H9 (cell line): ENCODE measurements around the gene VAV1. TPM values are rescaled to one million over a fixed set of nuclear protein-coding genes. Genes with fewer than 3 reads are reported as not detected.

Source experiments
- DNase-seq: peaks from one replicate; pipeline ENCODE4 v3.0.0-alpha.2; 2017
- H2AFZ ChIP-seq: one replicate; pipeline ENCODE4 v1.6.1; 2013; ENCODE audit warnings: mild to moderate bottlenecking, low read length, control low read depth, moderate library complexity
- H2AK5ac ChIP-seq: 2 replicates; pipeline ENCODE4 v1.6.1; 2013; ENCODE audit warnings: low read length, control low read depth, mixed read lengths; ENCODE audit not compliant: insufficient read length
- H2BK120ac ChIP-seq: one replicate; pipeline ENCODE4 v1.6.1; 2013; ENCODE audit warnings: low read depth, mild to moderate bottlenecking, low read length, control low read depth, inconsistent platforms; ENCODE audit not compliant: poor library complexity, severe bottlenecking
- H2BK12ac ChIP-seq: 2 replicates; pipeline ENCODE4 v1.6.1; 2013; ENCODE audit warnings: low read length, control low read depth, mixed read lengths, low read depth; ENCODE audit not compliant: insufficient read length
- H2BK15ac ChIP-seq: 2 replicates; pipeline ENCODE4 v1.6.1; 2013; ENCODE audit warnings: low read depth, low read length, control low read depth
- H2BK20ac ChIP-seq: one replicate; pipeline ENCODE4 v1.6.1; 2013; ENCODE audit warnings: low read depth, mild to moderate bottlenecking, low read length, control low read depth, inconsistent platforms; ENCODE audit not compliant: poor library complexity, severe bottlenecking
- H2BK5ac ChIP-seq: 2 replicates; pipeline ENCODE4 v1.6.1; 2013; ENCODE audit warnings: low read length, control low read depth, mixed read lengths; ENCODE audit not compliant: insufficient read length
- H3K14ac ChIP-seq: 2 replicates; pipeline ENCODE4 v1.6.1; 2013; ENCODE audit warnings: low read length, control low read depth; ENCODE audit not compliant: insufficient read depth
- H3K18ac ChIP-seq: 2 replicates; pipeline ENCODE4 v1.6.1; 2013; ENCODE audit warnings: low read depth, mild to moderate bottlenecking, mixed read lengths, low read length, control low read depth; ENCODE audit not compliant: insufficient read length
- H3K23ac ChIP-seq: 2 replicates; pipeline ENCODE4 v1.6.1; 2013; ENCODE audit warnings: low read length, control low read depth, mixed read lengths, low read depth; ENCODE audit not compliant: insufficient read length
- H3K23me2 ChIP-seq: 2 replicates; pipeline ENCODE4 v1.6.1; 2013; ENCODE audit warnings: low read depth, mild to moderate bottlenecking, mixed read lengths, low read length, control low read depth; ENCODE audit not compliant: insufficient read length, poor library complexity, severe bottlenecking
- H3K27ac ChIP-seq: 2 replicates; pipeline ENCODE4 v1.5.1; 2013; ENCODE audit warnings: low read length, control low read depth, mixed read lengths, low read depth; ENCODE audit not compliant: insufficient read length
- H3K27me3 ChIP-seq: 2 replicates; pipeline ENCODE4 v1.6.1; 2013; ENCODE audit warnings: low read length, control low read depth, inconsistent platforms; ENCODE audit not compliant: insufficient read depth
- H3K4ac ChIP-seq: 2 replicates; pipeline ENCODE4 v1.6.1; 2013; ENCODE audit warnings: low read depth, mild to moderate bottlenecking, control low read depth, inconsistent platforms, low read length, moderate library complexity
- H3K4me1 ChIP-seq: 2 replicates; pipeline ENCODE4 v1.6.1; 2013; ENCODE audit warnings: low read length, control low read depth, inconsistent platforms; ENCODE audit not compliant: insufficient read depth
- H3K4me2 ChIP-seq: 2 replicates; pipeline ENCODE4 v1.6.1; 2013; ENCODE audit warnings: low read length, control low read depth, mixed read lengths; ENCODE audit not compliant: insufficient read length, insufficient read depth
- H3K56ac ChIP-seq: 2 replicates; pipeline ENCODE4 v1.6.1; 2013; ENCODE audit warnings: low read depth, mild to moderate bottlenecking, mixed read lengths, low read length, control low read depth; ENCODE audit not compliant: insufficient read length
- H3K79me1 ChIP-seq: 2 replicates; pipeline ENCODE4 v1.6.1; 2013; ENCODE audit warnings: low read depth, mild to moderate bottlenecking, moderate library complexity, low read length, control low read depth, inconsistent platforms; ENCODE audit not compliant: insufficient read depth, poor library complexity, severe bottlenecking
- H3K79me2 ChIP-seq: 2 replicates; pipeline ENCODE4 v1.6.1; 2013; ENCODE audit warnings: low read length, control low read depth, inconsistent platforms; ENCODE audit not compliant: insufficient read depth
- H3K9ac ChIP-seq: 2 replicates; pipeline ENCODE4 v1.6.1; 2013; ENCODE audit warnings: low read length, control low read depth, mixed read lengths; ENCODE audit not compliant: insufficient read length; ENCODE audit errors: extremely low read depth
- H3K9me3 ChIP-seq: one replicate; pipeline ENCODE4 v1.6.1; 2013; ENCODE audit warnings: low read depth, low read length, inconsistent platforms; ENCODE audit not compliant: control insufficient read depth
- H3T11ph ChIP-seq: one replicate; pipeline ENCODE4 v1.6.1; 2013; ENCODE audit warnings: mild to moderate bottlenecking, low read length, control low read depth, inconsistent platforms
- H4K20me1 ChIP-seq: one replicate; pipeline ENCODE4 v1.6.1; 2013; ENCODE audit not compliant: control insufficient read depth, insufficient read length, insufficient read depth
- H4K5ac ChIP-seq: 2 replicates; pipeline ENCODE4 v1.6.1; 2013; ENCODE audit warnings: low read depth, mild to moderate bottlenecking, mixed read lengths, low read length, control low read depth; ENCODE audit not compliant: insufficient read length
- H4K8ac ChIP-seq: replicated peaks from 2 replicates; pipeline ENCODE4 v1.6.1; 2013; ENCODE audit warnings: low read length, control low read depth, mixed read lengths, low read depth; ENCODE audit not compliant: insufficient read length
- H4K91ac ChIP-seq: 2 replicates; pipeline ENCODE4 v1.6.1; 2013; ENCODE audit warnings: low read depth, mild to moderate bottlenecking, moderate library complexity, mixed read lengths, low read length, control low read depth; ENCODE audit not compliant: insufficient read length
- H3K27ac Mint-ChIP-seq, 3 experiments: 2 replicates in 2 of 3; 3 replicates in 1 of 3; pipeline ENCODE4 v1.8.0; 2020 to 2021; ENCODE audit warnings: mixed read lengths in 3 of 3, mild to moderate bottlenecking in 1 of 3, moderate library complexity in 1 of 3
- H3K27me3 Mint-ChIP-seq: 2 replicates; pipeline ENCODE4 v1.8.0; 2021; ENCODE audit warnings: low read depth, mild to moderate bottlenecking, moderate library complexity, mixed read lengths
- H3K36me3 Mint-ChIP-seq, 3 experiments: 2 replicates in 2 of 3; 3 replicates in 1 of 3; pipeline ENCODE4 v1.8.0; 2020 to 2021; ENCODE audit warnings: low read depth in 3 of 3, mixed read lengths in 3 of 3; ENCODE audit not compliant: insufficient read depth in 1 of 3
- H3K4me1 Mint-ChIP-seq, 2 experiments: 2 replicates each; pipeline ENCODE4 v1.8.0; 2020; ENCODE audit warnings: mixed read lengths in 2 of 2
- H3K4me3 Mint-ChIP-seq, 2 experiments: 2 replicates in 1 of 2; 3 replicates in 1 of 2; pipeline ENCODE4 v1.8.0; 2020 to 2021; ENCODE audit warnings: mild to moderate bottlenecking in 2 of 2, mixed read lengths in 2 of 2, moderate library complexity in 1 of 2
- H3K9me3 Mint-ChIP-seq, 2 experiments: 2 replicates in 1 of 2; 3 replicates in 1 of 2; pipeline ENCODE4 v1.8.0; 2020; ENCODE audit warnings: mild to moderate bottlenecking in 2 of 2, mixed read lengths in 2 of 2, moderate library complexity in 1 of 2
- WGBS: extraction: QIAGEN DNeasy Blood & Tissue Kit; methylation state at CpG from one replicate; pipeline ENCODE4 v1.1.7; 2013; ENCODE audit warnings: missing lambda C conversion rate, low lambda C conversion rate, mixed read lengths; ENCODE audit not compliant: insufficient read length; ENCODE audit errors: extremely low coverage; 5-methylcytosine and 5-hydroxymethylcytosine counted together
- total RNA-seq: library from RNA; stranded (reverse); gene quantifications from 2 replicates; pipeline ENCODE4 v1.2.1, GENCODE V29; 2021
- TF ChIP-seq, protein P1 (sequence below): fragments of 200-600 bp; sonication (generic); conservative IDR thresholded peaks from 3 replicates; pipeline ENCODE4 v1.8.0; 2021; ENCODE audit warnings: antibody characterized with exemption, mild to moderate bottlenecking

VAV1 gene
- total RNA-seq, 1 experiment from 2014 or later: 0.90 TPM

DNA sequence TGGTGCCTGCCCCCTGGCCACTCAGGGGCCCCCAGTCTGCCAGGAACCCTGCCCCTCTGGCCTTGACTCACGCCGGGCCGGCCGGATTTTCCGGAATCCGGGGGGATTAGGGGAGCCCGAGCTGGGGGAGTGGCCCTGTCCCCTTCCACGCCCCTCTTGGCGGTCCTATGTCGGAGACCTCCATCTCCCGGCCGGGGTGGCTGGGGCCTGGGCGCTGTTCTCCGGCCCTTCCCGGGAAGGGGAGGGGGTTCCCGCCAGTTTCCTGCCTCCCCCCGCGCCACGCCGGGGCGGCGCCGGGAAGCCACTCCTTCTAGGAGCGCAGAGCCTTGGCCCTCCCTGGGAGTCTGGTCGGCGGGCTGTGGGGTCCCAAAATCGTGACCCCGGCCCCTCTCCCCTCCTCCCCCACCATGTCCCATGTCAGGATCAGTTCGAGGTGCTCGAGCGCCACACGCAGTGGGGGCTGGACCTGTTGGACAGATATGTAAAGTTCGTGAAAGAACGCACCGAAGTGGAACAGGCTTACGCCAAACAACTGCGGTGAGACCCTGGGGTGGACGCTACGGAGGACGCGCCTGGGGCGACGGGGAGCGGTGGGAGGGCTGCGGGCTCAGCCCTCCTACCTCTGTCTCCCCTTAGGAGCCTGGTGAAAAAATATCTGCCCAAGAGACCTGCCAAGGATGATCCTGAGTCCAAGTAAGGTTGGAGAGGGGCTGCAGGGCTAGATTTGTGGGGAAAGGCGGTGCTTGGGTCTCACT is 31.7 kb upstream of the VAV1 start:
- H3K14ac ChIP-seq: no peak overlapping the region; the same call in 1 of the 2 replicates
- H3K9ac ChIP-seq: peak overlapping the region; percentile 56
- Mint-ChIP-seq H3K36me3 (peaks cover 29 to 35% (median 35%) of the 10 kb centered on the region in 3 experiments), H3K4me1 (peaks cover 49 to 65% of the 10 kb centered on the region in 2 experiments), H3K27ac (peak overlapping the region; percentile 91 to 92 (median 91); a peak in 4 of 7 replicates), H3K9me3 (no peaks in the 10 kb centered on the region), H3K4me3 (peak overlapping the region; percentile 84 to 92), H3K27me3 (no peaks in the 10 kb centered on the region)
- H2BK15ac ChIP-seq: no peak overlapping the region
- no peaks in the 10 kb centered on the region for H3K9me3 ChIP-seq
- no peaks in the 10 kb centered on the region for H4K20me1 ChIP-seq
- peaks cover 21% of the 10 kb centered on the region for H3K23me2 ChIP-seq
- H2BK20ac ChIP-seq: no peak overlapping the region
- H3K4ac ChIP-seq: no peak overlapping the region
- H3T11ph ChIP-seq: no peak overlapping the region
- DNase-seq: peak; percentile 69
- H4K91ac ChIP-seq: no peak overlapping the region
- H3K56ac ChIP-seq: no peak overlapping the region
- H3K23ac ChIP-seq: no peak overlapping the region
- H3K18ac ChIP-seq: no peak overlapping the region
- H3K4me2 ChIP-seq: peak overlapping the region; percentile 42
- no peak overlapping the region for H2BK120ac ChIP-seq
- H3K79me2 ChIP-seq: no peaks in the 10 kb centered on the region; the same call in 1 of the 2 replicates
- H2BK12ac ChIP-seq: no peak overlapping the region
- H3K4me1 ChIP-seq: peaks cover 12% of the 10 kb centered on the region
- H2BK5ac ChIP-seq: no peak overlapping the region
- TF ChIP-seq, protein P1, sequence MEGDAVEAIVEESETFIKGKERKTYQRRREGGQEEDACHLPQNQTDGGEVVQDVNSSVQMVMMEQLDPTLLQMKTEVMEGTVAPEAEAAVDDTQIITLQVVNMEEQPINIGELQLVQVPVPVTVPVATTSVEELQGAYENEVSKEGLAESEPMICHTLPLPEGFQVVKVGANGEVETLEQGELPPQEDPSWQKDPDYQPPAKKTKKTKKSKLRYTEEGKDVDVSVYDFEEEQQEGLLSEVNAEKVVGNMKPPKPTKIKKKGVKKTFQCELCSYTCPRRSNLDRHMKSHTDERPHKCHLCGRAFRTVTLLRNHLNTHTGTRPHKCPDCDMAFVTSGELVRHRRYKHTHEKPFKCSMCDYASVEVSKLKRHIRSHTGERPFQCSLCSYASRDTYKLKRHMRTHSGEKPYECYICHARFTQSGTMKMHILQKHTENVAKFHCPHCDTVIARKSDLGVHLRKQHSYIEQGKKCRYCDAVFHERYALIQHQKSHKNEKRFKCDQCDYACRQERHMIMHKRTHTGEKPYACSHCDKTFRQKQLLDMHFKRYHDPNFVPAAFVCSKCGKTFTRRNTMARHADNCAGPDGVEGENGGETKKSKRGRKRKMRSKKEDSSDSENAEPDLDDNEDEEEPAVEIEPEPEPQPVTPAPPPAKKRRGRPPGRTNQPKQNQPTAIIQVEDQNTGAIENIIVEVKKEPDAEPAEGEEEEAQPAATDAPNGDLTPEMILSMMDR: no peak
- H3K79me1 ChIP-seq: no peaks in the 10 kb centered on the region
- no peak overlapping the region for H2AK5ac ChIP-seq
- H3K27me3 ChIP-seq: no peaks in the 10 kb centered on the region
- H4K5ac ChIP-seq: no peak overlapping the region
- WGBS: no CpG with 5 or more reads among the region's 46 CpGs
- H4K8ac ChIP-seq: no peak overlapping the region
- no peak overlapping the region for H3K27ac ChIP-seq
- no peak overlapping the region for H2AFZ ChIP-seq
